Activated T-cell treated with anti-CD3 and anti-CD28 coated beads, Interleukin-2, amount 50 U/mL, for 4 hours (primary cell): ENCODE results near the gene FAM50B. TPM values are rescaled to one million over a fixed set of nuclear protein-coding genes. Genes with fewer than 3 reads are reported as not detected.
A peak's percentile ranks its signal among the peaks of the same experiment; 100 is the strongest.

Experiments
- ATAC-seq, 2 donors: fragments of 200-7000 bp; cut with Tn5 transposase; one replicate each; pipeline ENCODE4 v1.10.0; 2021
- DNase-seq: peaks from one replicate; pipeline ENCODE4 v3.0.0-alpha.2; 2020
- H3K27me3 Mint-ChIP-seq: one replicate; pipeline ENCODE4 v1.8.0; 2021; ENCODE audit warnings: low read depth, mixed read lengths
- H3K36me3 Mint-ChIP-seq: one replicate; pipeline ENCODE4 v1.8.0; 2022; ENCODE audit warnings: mixed read lengths; ENCODE audit not compliant: insufficient read depth
- H3K4me1 Mint-ChIP-seq: one replicate; pipeline ENCODE4 v1.8.0; 2021; ENCODE audit warnings: low read depth, mixed read lengths
- H3K4me3 Mint-ChIP-seq: one replicate; pipeline ENCODE4 v1.8.0; 2021; ENCODE audit warnings: mild to moderate bottlenecking, moderate library complexity, mixed read lengths
- H3K9me3 Mint-ChIP-seq: one replicate; pipeline ENCODE4 v1.8.0; 2021; ENCODE audit warnings: mixed read lengths
- total RNA-seq, 3 donors: library from RNA; stranded (reverse); gene quantifications; one replicate each; pipeline ENCODE4 v1.2.1, GENCODE V29; 2021

Gene FAM50B
- total RNA-seq, 3 donors from 2014 or later, result 8.8 to 11.4 (median 9.3) TPM

DNA sequence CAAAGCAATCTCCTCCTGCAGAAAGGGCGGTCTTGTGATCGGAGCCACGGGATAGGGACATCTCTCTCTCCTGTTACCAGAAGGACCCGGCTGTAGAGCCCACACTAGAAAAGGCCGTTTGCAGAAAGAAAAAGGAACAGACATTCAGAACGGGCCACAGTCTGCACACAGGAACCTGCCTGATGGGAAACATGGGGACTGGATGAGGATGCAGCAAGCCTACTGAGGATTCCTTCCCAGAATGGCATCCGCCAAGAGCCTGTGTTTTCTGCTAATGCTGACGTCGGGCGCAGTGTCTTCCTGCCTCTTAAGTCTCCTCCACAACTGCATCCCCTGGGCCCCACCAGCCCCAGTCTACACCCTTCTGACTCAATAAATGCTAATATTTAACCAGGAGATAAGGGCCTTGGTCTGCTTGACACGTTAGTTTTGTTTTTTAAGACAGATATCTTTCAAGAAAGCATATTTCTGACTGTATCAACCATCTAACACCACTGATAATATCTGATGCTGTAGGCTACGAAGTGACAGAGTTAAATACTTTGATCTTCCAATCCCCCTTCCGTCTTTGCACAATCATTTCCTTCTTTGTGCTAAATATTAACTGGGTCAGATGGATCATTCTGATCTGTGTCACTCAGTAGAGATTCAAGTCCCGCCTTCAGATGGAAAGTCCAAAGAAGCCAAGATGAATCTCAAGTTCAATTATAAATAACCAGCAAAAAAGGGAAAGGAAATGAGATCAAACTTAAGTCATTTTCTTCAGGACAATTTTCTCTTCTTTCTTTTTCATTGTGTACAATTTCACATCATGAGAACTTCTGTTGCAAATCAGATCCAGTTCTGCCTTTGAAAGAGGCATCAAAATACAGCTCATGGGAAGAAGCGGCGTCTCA, 20.7 kb downstream of the FAM50B start:
- ATAC-seq, result peak; percentile 65 to 66
- Mint-ChIP-seq H3K9me3 (no peaks in the 10 kb centered on the region), H3K36me3 (no peaks in the 10 kb centered on the region), H3K27me3 (peaks cover 5% of the 10 kb centered on the region), H3K4me3 (no peak overlapping the region), H3K4me1 (peaks cover 35% of the 10 kb centered on the region)
- no peak for DNase-seq

DNA sequence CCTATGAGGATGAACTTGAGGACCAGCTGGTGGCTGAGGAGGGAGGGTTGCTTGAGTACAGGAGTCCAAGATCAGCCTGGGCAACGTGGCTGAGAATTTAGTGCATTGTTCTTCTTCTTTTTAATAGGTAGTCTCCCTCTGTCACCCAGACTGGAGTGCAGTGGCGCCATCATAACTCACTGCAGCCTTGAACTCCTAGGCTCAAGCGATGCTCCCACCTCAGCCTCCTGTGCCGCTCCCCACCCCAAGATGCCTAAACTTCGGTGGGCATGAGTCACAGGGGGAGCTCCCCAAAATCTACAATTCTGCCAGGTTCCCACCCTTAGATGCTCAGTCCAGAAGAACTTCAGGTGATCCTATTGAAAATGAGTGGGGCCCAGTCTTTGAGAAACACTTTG, 21.4 kb downstream of the FAM50B start:
- Mint-ChIP-seq H3K4me3 (no peak overlapping the region), H3K9me3 (no peaks in the 10 kb centered on the region)

DNA sequence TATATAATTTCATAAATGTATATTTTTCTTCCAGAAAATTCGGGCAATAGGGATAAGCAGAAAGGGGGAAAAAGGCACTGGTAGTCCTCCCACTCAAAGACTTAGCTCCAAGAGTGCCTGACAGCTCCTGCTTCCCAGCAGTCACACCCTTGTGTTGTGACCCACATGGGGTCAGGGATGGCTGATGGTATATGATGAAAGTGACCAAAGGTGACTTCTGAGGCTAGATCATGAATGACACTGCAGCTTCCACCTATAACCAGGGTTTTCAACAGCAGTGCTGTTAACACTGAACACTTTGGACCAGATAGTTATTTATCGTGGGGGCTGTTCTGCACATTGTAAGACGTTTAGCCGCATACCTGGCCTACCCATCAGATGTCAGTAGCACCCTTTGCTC, 22.3 kb downstream of the FAM50B start:
- ATAC-seq (no peak), DNase-seq (no peak)
- no peaks in the 10 kb centered on the region for H3K36me3 Mint-ChIP-seq
- no peaks in the 10 kb centered on the region for H3K27me3 Mint-ChIP-seq
- peaks cover 35% of the 10 kb centered on the region for H3K4me1 Mint-ChIP-seq
- no peak overlapping the region for H3K4me3 Mint-ChIP-seq
- no peaks in the 10 kb centered on the region for H3K9me3 Mint-ChIP-seq

More for the DNA sequence above, 21.4 kb downstream of the FAM50B start:
- H3K4me1 Mint-ChIP-seq, result peaks cover 35% of the 10 kb centered on the region
- no peaks in the 10 kb centered on the region for H3K27me3 Mint-ChIP-seq
- DNase-seq (no peak), ATAC-seq (no peak)
- no peaks in the 10 kb centered on the region for H3K36me3 Mint-ChIP-seq

DNA sequence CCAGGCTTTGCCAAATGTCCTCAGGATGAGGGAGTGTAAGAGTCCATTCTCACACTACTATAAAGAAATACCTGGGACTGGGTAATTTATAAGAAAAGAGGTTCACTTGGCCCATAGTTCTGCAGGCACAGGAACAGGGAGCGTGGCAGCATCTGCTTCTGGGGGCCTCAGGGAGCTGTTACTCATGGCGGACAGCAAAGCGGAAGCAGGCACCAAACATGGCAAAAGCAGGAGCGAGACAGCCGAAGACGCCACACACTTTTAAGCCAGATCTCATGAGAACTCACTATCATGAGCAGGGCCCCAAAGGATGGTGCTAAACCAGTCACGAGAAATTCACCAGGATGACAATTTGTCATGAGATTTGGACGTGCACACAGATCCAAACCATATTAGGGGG, 22.8 kb downstream of the FAM50B start:
- H3K9me3 Mint-ChIP-seq, result no peaks in the 10 kb centered on the region
- no peaks in the 10 kb centered on the region for H3K36me3 Mint-ChIP-seq
- DNase-seq, result no peak
- peaks cover 33% of the 10 kb centered on the region for H3K4me1 Mint-ChIP-seq
- ATAC-seq, result no peak
- H3K27me3 Mint-ChIP-seq, result no peaks in the 10 kb centered on the region
- H3K4me3 Mint-ChIP-seq, result no peak overlapping the region

DNA sequence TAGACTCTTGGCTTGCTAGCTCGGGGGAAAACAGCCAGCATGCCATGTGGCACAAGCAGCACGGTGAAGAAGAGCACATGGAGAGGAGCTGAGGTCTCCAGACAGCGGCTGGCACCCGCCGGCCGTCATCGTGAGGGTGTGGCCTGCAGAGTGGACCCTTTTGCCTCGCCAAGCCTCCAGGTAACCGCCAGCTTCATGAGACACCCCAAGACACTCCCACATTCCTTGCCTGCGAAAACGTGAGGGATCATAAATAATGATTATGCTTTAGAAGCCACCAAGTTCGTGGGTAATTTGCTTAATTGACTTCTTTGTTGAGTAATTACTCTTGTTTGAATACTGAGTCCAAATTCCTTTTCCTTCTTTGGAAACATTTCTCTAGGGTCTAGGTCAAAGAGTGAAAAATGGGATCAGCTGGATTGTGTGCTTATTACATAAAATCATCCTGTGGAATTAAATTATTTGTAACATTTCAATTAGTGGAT, 23.2 kb downstream of the FAM50B start:
- no peaks in the 10 kb centered on the region for H3K9me3 Mint-ChIP-seq
- no peak overlapping the region for H3K4me3 Mint-ChIP-seq
- no peaks in the 10 kb centered on the region for H3K27me3 Mint-ChIP-seq
- H3K36me3 Mint-ChIP-seq, result no peaks in the 10 kb centered on the region
- DNase-seq (no peak), ATAC-seq (no peak)
- H3K4me1 Mint-ChIP-seq, result peaks cover 31% of the 10 kb centered on the region

DNA sequence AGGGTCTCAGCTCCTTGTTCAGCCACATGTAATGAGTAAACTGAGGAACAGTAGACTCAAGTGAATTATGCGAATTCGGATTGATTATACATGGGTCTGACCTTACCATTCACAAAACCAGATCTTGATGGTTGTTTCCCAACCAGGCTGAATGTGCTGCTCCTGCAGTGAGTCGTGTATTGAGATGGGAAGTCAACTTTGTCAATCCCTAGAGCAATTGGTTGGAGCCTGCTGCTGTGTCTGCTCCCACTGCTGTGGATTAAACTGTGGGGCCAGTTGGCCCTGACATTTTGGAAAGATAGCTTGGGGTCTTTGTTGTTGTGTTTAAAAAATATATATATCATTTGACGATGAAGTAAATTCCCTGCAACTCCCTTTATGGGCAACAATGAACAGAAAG, 23.9 kb downstream of the FAM50B start:
- H3K36me3 Mint-ChIP-seq, result no peaks in the 10 kb centered on the region
- ATAC-seq (no peak), DNase-seq (no peak)
- peaks cover 25% of the 10 kb centered on the region for H3K4me1 Mint-ChIP-seq
- H3K4me3 Mint-ChIP-seq, result no peak overlapping the region
- H3K9me3 Mint-ChIP-seq, result no peaks in the 10 kb centered on the region
- no peaks in the 10 kb centered on the region for H3K27me3 Mint-ChIP-seq

DNA sequence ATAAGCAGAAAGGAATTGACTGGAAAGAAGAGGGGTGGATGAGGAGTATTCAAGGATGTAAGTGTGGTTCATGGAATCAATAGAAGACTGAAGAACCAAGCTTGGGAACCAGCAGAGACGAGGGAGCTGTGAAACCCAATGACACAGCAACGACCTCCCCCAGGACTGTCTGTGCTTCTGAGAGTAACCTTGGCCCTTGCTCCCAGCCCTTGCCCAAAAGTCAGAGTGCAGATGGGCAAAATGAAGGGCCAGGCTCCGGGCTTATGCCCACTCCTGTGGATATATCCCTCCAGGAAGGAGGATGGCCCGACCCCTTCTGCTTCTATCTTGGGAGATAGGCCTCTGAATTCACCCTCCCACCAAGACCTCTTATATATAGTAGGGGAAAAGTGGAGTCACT, 24.9 kb downstream of the FAM50B start:
- Mint-ChIP-seq H3K27me3 (no peaks in the 10 kb centered on the region), H3K36me3 (no peaks in the 10 kb centered on the region), H3K4me3 (no peak overlapping the region), H3K4me1 (peaks cover 17% of the 10 kb centered on the region), H3K9me3 (no peaks in the 10 kb centered on the region)
- DNase-seq, result no peak
- ATAC-seq, result no peak

DNA sequence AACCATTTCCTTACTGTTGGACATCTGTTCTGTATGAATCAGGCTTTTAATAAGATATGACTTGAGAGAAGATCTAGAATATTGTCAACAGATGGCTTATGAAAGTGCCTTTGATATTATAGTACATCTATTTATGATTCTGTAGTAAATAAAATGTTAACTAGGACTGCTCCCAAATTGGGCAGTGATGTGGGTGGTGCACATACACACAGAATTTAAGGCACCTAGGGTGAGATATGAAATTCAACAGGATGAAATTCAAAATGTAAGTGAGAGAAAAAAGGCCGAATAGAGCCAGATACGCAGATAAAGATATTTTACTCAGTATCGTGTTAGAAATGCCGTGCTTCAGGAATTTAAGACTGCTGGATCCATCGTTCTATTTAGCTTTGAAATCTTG, 26.3 kb downstream of the FAM50B start:
- no peaks in the 10 kb centered on the region for H3K9me3 Mint-ChIP-seq
- H3K4me1 Mint-ChIP-seq, result peaks cover 3% of the 10 kb centered on the region
- DNase-seq (no peak), ATAC-seq (no peak)
- no peak overlapping the region for H3K4me3 Mint-ChIP-seq
- H3K36me3 Mint-ChIP-seq, result no peaks in the 10 kb centered on the region
- H3K27me3 Mint-ChIP-seq, result peaks cover under 1% of the 10 kb centered on the region

DNA sequence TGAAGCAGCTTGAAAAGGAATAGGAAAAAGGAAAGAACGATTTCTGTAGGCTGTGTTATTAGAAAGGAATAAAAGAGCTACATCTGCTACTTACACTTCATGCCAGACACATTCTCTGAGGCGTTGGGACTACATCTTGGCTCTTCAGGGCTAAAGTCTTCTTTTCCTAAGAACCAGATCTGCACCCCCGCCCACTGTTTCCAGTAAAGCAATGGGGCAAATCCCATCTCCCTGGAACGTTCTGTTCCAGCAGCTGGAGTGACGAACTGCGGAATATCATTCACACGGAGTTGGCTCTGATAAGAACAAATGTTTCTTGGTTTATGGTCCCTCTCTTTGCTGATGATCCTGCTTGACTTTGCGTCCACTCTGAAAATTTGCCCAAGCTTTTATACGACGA, 26.9 kb downstream of the FAM50B start:
- ATAC-seq (no peak), DNase-seq (no peak)
- H3K36me3 Mint-ChIP-seq, result no peaks in the 10 kb centered on the region
- no peak overlapping the region for H3K4me3 Mint-ChIP-seq
- H3K9me3 Mint-ChIP-seq, result no peaks in the 10 kb centered on the region
- H3K27me3 Mint-ChIP-seq, result peaks cover 4% of the 10 kb centered on the region
- no peaks in the 10 kb centered on the region for H3K4me1 Mint-ChIP-seq

DNA sequence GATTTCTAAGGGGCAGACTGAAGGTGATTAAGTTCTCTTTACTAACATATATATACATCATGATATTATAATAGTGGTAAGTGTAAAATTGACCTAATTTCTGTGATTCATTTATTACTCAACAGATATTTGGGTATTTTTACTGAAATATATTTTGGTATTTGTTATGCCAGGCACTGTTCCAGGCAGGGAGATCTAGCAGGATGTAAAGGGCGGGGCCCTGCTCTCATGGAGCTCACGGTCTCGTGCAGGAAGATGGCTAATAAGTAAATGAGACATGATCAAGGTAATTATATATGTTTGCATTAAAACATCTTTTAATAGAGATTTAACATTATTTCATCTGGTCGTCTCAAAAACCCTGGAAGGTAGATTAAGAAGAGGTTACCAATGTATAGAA, 27.7 kb downstream of the FAM50B start:
- DNase-seq, result no peak
- Mint-ChIP-seq H3K4me1 (no peaks in the 10 kb centered on the region), H3K9me3 (no peaks in the 10 kb centered on the region), H3K4me3 (no peak overlapping the region), H3K36me3 (no peaks in the 10 kb centered on the region), H3K27me3 (peaks cover 4% of the 10 kb centered on the region)
- ATAC-seq, result no peak

DNA sequence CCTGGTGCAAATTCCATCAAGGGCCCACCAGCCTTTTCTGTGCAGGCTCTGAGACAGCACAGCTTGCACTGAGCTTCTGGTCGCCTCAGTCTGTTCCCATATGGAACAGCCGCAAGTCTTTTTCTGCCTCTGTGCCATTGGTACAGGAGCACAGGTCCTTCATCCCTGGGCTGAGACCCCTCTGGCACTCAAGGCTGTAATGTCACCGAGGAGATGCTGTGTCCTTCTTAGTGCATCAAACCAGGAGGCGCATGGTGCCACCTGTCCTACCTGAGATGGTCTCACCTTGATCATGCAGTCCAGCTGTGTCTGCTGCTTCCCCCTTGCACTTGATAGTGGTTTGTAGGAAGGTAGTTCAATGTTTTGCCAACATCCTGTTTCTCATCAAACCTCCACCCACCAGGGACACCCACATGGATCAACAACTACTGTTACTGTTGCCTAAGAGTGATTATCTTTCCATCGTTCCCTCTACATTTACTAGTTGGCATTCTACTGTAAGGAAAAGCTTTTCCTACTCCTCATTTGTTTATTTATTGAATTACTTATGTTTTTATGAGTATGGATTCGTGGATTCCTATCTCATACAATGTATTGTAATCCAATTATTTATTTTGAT, 29.0 kb downstream of the FAM50B start:
- DNase-seq (no peak), ATAC-seq (no peak)
- H3K4me3 Mint-ChIP-seq, result no peak overlapping the region
- no peaks in the 10 kb centered on the region for H3K36me3 Mint-ChIP-seq
- no peaks in the 10 kb centered on the region for H3K9me3 Mint-ChIP-seq
- H3K4me1 Mint-ChIP-seq, result no peaks in the 10 kb centered on the region
- H3K27me3 Mint-ChIP-seq, result peaks cover 4% of the 10 kb centered on the region

DNA sequence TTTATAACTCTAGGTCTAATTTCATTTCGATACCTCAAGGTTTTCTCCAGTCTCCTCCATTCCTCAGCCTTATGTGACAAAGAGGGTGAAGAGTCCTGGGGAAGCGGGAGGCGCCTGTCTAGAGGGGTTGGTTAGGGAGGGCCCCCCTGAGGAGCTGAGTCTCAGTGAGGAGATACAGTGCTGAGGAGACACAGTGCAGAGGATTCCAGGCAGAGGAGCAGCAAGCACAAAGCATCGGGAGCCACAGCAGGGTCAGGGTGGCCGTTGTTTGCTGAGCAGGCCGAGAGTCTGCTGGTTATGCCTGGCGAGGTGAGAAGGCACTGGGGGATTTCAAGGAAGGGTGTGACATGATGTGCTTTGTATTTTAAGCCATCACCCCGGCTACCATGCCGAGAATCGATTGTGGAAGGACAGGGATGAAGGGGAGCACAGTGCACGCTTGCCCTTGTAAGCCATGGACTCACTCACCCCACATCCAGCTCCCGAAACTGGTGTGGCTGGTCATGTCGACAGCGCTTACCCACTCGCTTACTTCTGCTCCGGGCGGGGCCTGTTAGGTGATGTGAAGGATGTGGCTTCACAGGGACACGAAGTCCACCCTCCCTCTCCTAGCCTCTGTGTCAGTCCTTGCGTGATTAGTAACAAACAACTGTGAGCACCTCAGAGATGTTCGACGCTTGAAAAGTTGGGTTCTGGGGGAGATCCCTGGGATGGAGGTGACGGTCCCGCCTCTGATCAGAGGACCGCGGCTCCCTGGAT, 30.2 kb downstream of the FAM50B start:
- no peak for DNase-seq
- peaks cover 4% of the 10 kb centered on the region for H3K27me3 Mint-ChIP-seq
- no peak overlapping the region for H3K4me3 Mint-ChIP-seq
- ATAC-seq, result no peak
- H3K4me1 Mint-ChIP-seq, result no peaks in the 10 kb centered on the region
- no peaks in the 10 kb centered on the region for H3K9me3 Mint-ChIP-seq
- H3K36me3 Mint-ChIP-seq, result no peaks in the 10 kb centered on the region

DNA sequence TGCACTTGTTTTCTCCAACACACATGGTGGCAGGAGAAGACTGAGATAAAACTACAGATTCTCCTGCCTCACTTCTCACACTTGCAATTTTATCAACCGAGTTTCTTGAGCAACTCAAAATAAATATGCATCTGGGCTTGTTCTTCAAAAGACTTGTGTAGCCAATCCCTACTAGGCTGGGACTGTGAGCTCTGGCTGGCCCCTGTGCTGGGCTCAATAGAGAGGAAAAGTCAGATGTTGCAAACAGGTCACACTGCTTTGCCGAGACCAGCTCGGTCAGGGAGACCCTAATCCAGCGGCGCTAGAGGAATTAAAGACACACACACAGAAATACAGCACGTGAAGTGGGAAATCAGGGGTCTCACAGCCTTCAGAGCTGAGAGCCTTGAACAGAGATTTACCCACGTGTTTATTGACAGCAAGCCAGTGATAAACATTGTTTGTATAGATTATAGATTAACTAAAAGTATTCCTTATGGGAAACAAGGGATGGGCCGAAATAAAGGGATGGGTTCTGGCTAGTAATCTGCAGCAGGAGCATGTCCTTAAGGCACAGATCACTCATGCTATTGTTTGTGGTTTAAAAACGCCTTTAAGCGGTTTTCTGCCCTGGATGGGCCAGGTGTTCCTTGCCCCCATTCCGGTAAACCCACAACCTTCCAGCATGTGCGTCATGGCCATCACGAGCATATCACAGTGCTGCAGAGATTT, 32.7 kb downstream of the FAM50B start:
- peaks cover 4% of the 10 kb centered on the region for H3K27me3 Mint-ChIP-seq
- H3K36me3 Mint-ChIP-seq, result no peaks in the 10 kb centered on the region
- H3K9me3 Mint-ChIP-seq, result no peaks in the 10 kb centered on the region
- DNase-seq (no peak), ATAC-seq (no peak)
- H3K4me3 Mint-ChIP-seq, result no peak overlapping the region
- H3K4me1 Mint-ChIP-seq, result no peaks in the 10 kb centered on the region

DNA sequence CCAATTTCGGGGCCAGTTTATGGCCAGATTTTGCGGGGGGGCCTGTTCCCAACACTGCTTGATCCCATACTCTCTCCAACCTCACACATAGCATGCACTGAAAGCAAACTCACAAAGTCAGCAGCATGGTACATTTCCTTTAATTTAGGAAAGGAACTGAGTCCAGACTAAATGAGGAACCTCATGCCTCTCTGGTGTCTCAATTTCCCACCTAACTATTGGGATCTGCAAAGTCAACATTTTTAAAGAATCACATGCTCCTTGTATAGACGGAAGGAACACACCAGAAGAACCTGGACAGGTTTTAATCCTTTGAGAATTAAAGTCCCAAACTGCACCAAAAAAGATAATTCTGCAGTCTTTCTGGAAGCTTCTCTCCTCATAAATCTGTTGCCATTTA, 33.3 kb downstream of the FAM50B start:
- ATAC-seq (no peak), DNase-seq (no peak)
- Mint-ChIP-seq H3K4me1 (no peaks in the 10 kb centered on the region), H3K4me3 (no peak overlapping the region), H3K9me3 (no peaks in the 10 kb centered on the region), H3K27me3 (peaks cover 4% of the 10 kb centered on the region), H3K36me3 (no peaks in the 10 kb centered on the region)
